Measurements from ENCODE around the gene GBP3.

GBP3 gene

GRCh38 chr1:89008511-89008910 lies 14.2 kb downstream of the GBP3 start:
- TF ChIP-seq, protein P1, sequence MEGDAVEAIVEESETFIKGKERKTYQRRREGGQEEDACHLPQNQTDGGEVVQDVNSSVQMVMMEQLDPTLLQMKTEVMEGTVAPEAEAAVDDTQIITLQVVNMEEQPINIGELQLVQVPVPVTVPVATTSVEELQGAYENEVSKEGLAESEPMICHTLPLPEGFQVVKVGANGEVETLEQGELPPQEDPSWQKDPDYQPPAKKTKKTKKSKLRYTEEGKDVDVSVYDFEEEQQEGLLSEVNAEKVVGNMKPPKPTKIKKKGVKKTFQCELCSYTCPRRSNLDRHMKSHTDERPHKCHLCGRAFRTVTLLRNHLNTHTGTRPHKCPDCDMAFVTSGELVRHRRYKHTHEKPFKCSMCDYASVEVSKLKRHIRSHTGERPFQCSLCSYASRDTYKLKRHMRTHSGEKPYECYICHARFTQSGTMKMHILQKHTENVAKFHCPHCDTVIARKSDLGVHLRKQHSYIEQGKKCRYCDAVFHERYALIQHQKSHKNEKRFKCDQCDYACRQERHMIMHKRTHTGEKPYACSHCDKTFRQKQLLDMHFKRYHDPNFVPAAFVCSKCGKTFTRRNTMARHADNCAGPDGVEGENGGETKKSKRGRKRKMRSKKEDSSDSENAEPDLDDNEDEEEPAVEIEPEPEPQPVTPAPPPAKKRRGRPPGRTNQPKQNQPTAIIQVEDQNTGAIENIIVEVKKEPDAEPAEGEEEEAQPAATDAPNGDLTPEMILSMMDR (IDR thresholded peaks at IDR 0.05), result no peak

DNA sequence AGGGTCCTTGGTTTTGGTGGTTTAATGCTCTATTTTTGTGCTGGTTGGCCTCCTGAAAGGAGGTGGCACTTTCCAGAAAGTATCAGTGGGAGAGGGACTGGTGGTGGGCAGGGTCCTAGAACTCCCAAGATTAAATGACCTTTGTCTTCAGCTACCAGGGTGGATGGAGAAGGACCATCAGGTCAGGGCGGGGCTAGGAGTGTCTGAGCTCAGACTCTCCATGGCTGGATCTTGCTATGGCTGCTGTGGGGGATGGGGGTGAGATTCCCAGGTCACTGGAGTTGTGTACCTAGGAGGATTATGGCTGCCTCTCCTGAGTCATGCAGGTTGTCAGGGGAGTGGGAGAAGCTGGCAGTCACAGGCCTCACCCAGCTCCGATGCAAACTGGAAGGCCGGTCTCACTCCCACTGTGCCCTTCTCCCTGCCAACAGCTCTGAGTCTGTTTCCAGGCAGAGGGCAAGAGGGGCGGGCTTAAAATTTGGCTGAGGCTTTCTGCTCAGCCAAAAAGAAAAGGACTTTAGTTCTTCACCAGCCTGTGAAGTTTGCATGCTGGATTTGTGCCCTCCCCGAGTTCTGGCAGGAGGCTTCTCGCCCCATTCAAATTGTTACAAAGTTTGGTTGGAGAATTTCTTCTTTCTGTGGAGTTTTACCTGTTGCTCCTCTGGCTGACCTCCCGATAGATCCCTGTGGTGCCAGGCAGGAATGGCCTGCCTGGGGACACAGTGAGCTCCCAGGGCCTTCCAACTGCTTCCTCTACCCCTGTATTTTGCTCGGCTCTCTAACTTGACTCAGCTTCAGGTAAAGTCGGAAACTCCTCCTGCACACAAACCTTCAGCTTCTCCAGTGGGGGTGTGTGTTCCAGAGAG lies 17.1 kb downstream of the GBP3 start:
- TF ChIP-seq, protein P1 (IDR thresholded peaks at IDR 0.05), result no peak

GRCh38 chr1:89001510-89001909 lies 21.2 kb downstream of the GBP3 start:
- TF ChIP-seq, protein P1 (IDR thresholded peaks at IDR 0.05), result no peak

DNA sequence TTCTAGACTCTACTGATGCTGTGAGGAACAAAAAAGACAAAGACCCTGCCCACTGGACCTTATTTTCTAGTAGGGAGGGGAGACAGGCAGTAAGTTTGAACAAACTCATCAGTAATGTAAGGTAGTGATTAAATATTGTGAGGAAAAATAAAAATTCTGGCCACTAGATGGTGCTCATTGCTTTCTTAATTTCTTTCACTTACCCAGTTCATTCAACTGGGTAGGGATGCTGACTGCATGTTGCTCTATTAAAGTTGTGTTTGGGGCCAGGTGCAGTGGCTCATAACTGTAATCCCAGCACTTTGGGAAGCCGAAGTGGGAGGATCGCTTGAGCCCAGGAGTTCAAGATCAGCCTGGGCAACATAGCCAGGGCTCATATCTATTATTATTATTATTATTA lies 23.9 kb downstream of the GBP3 start:
- TF ChIP-seq, protein P1 (IDR thresholded peaks at IDR 0.05), result peak; percentile 42; the same call in 1 of the 2 replicates

DNA sequence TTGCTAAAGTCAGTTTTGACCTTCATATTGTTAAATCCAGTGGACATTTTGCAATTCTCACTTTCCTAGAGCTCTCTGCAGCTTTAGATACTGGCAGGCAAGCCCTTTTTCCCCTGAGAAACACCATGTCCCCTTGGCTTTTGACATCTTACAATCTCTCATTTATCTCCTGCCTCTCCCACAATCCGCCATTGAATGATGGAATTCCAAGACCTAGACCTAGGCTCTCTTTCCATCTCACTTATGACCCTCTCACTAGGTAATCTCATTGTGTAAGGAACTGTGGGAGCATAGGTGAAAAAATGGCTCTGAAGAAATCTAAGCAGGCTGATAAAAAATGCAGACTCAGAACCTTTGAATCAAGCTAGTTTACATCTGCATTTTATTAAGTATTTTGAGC lies 32.2 kb downstream of the GBP3 start:
- TF ChIP-seq, protein P1 (IDR thresholded peaks at IDR 0.05), result no peak

- TF ChIP-seq, protein P1 (IDR thresholded peaks at IDR 0.05), result no peak
Observed at GRCh38 chr1:88985692-88986091, 37.0 kb downstream of the GBP3 start.

DNA sequence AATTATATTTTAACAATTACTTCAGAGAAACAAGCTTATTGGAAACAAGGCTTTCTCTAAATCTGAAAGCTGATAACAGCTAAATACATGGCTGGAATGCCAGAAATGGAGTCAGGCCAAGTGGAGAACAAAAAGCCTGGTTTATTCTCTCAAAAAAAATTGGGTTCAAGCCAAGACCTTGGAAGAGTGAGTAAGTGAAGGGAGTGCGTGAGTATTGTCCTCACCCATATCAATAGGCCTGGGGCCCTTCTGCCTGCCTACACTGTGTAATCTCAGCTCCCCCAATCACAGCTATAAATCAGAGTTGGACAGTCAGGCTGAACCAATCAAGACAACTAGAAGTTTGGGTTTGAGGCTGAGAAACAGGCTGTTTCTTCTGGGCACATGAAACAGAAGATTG lies 37.6 kb downstream of the GBP3 start:
- TF ChIP-seq, protein P1 (IDR thresholded peaks at IDR 0.05), result no peak

All from LNCAP (cell line).